Stomach (tissue), 9 donors: ENCODE results near the gene MCC. TPM values are rescaled to one million over a fixed set of nuclear protein-coding genes. Genes with fewer than 3 reads are reported as not detected.
A peak's percentile ranks its signal among the peaks of the same experiment; 100 is the strongest.

ENCODE experiments used
- DNase-seq, 2 donors: peaks; one replicate each; pipeline versions ENCODE4 v3.0.0 to v3.0.0-alpha.2; 2013 to 2019
- H3K27ac ChIP-seq, 5 donors: fragments of 200-600 bp in 4 of 5; sonication (generic) in 4 of 5; one replicate each; pipeline ENCODE4 v1.5.1; 2013 to 2019; ENCODE audit warnings: mild to moderate bottlenecking in 1 of 5, moderate library complexity in 1 of 5
- H3K27me3 ChIP-seq, 3 donors: fragments of 200-600 bp; sonication (generic); one replicate each; pipeline ENCODE4 v1.5.1; 2017 to 2019; ENCODE audit warnings: mixed run types in 1 of 3
- H3K36me3 ChIP-seq, 4 donors: fragments of 200-600 bp; sonication (generic); 1 replicate in 3 of 4; 2 replicates in 1 of 4; pipeline ENCODE4 v1.5.1; 2016 to 2019
- H3K4me1 ChIP-seq, 4 donors: fragments of 200-600 bp; sonication (generic); one replicate each; pipeline ENCODE4 v1.5.1; 2016 to 2019
- H3K4me3 ChIP-seq, 4 donors: fragments of 200-600 bp; sonication (generic) in 3 of 4; one replicate each; pipeline ENCODE4 v1.5.1; 2016 to 2019; ENCODE audit warnings: mild to moderate bottlenecking in 1 of 4
- H3K9me3 ChIP-seq, 4 donors: fragments of 200-600 bp; sonication (generic); one replicate each; pipeline ENCODE4 v1.5.1; 2016 to 2019
- EP300 ChIP-seq: sonication (generic); formaldehyde crosslinking; IDR thresholded peaks from one replicate; pipeline ENCODE4 v1.6.1; 2017; ENCODE audit warnings: antibody characterized with exemption
- POLR2A ChIP-seq, 4 donors: fragments of 450-650 bp; IDR thresholded peaks; one replicate each; pipeline ENCODE4 v1.6.1; 2016; ENCODE audit warnings: antibody characterized with exemption in 4 of 4, control low read depth in 2 of 4, mild to moderate bottlenecking in 1 of 4, moderate library complexity in 1 of 4
- POLR2AphosphoS5 ChIP-seq, 3 donors: sonication (generic); formaldehyde crosslinking; IDR thresholded peaks; one replicate each; pipeline ENCODE4 v1.6.1; 2016; ENCODE audit warnings: antibody characterized with exemption in 3 of 3
- WGBS, 5 donors: extraction: QIAGEN DNeasy Blood & Tissue Kit in 3 of 5; methylation state at CpG; one replicate each; pipeline versions ENCODE4 v1.1.5 to v1.1.7; 2013 to 2018; 5-methylcytosine and 5-hydroxymethylcytosine counted together
- intact Hi-C: fragments of 100-400 bp; cut with DNase I; formaldehyde crosslinking; loops from one replicate; pipeline ENCODE4 v1.15.1; 2023; ENCODE audit warnings: low total_unique reads
- polyA plus RNA-seq, 3 donors: library from polyadenylated mRNA; stranded (reverse); fragments of 200-250 nt; gene quantifications; one replicate each; pipeline ENCODE4 v1.2.3, GENCODE V29; 2013
- total RNA-seq, 5 donors: library from RNA; depleted of rRNA; stranded (reverse); fragments of >200 nt; gene quantifications; one replicate each; pipeline versions ENCODE4 v1.1.0 to v1.2.3, GENCODE V29; 2014 to 2016
- TF ChIP-seq, protein P1 (sequence below), 7 experiments: fragments of 450-650 bp in 4 of 7; fragments of 200-600 bp in 3 of 7; sonication (generic) in 3 of 7; IDR thresholded peaks; one replicate each; pipeline ENCODE4 v1.5.1; 2016 to 2019; ENCODE audit warnings: antibody characterized with exemption in 7 of 7, control low read depth in 2 of 7, mild to moderate bottlenecking in 1 of 7
- donor health status: healthy with polysubstance abuse.
- donor health status: Bipolar disorder and iron deficiency.
- donor health status: healthy.

MCC gene
- total and polyA plus RNA-seq, 8 donors: 3.8 to 35.1 (median 8.9) TPM

DNA sequence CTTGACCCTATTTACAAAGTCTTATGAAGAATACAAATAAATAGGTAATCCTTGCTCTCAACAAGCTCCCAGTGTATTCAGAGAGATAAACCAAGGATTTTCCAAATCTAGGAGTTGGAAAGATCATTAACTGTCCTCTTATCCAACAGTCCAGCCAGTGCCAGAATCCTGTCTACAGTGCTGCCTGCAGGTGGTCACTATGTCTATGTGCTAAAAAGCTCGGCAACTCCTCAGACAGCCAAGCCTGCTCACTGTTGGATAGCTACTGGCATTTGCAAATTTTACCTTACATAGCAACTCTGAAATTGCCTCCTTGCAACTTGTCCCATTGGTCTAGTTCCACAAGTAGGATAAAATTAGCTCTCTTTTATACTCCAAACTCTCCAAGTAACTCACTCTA lies 324.2 kb downstream of the MCC start:
- TF ChIP-seq POLR2A (IDR thresholded peaks at IDR 0.05): no peak
- TF ChIP-seq, protein P1, sequence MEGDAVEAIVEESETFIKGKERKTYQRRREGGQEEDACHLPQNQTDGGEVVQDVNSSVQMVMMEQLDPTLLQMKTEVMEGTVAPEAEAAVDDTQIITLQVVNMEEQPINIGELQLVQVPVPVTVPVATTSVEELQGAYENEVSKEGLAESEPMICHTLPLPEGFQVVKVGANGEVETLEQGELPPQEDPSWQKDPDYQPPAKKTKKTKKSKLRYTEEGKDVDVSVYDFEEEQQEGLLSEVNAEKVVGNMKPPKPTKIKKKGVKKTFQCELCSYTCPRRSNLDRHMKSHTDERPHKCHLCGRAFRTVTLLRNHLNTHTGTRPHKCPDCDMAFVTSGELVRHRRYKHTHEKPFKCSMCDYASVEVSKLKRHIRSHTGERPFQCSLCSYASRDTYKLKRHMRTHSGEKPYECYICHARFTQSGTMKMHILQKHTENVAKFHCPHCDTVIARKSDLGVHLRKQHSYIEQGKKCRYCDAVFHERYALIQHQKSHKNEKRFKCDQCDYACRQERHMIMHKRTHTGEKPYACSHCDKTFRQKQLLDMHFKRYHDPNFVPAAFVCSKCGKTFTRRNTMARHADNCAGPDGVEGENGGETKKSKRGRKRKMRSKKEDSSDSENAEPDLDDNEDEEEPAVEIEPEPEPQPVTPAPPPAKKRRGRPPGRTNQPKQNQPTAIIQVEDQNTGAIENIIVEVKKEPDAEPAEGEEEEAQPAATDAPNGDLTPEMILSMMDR (IDR thresholded peaks at IDR 0.05): no peak
- no peak for TF ChIP-seq EP300
- TF ChIP-seq POLR2AphosphoS5 (IDR thresholded peaks at IDR 0.05): no peak
- intact Hi-C loops: no loop called here
- no peak for DNase-seq

DNA sequence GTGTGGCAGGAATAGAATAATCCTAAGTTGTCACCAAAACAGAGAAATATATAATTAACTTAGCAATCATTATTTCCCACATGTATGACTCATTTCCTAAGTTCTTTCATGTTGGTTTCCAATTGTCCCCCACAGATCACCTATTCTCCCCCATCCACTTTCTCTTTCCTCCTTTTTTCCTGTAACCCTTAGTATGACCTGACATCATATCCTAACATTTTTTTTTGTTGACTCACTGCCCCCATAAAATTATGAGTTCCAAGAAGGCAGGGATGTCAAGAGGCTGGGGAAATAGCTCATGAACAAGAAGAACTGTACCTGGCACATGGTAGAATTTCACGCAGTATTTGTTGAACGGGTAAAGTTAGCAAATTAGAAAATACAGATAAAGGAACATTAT lies 324.9 kb downstream of the MCC start:
- Histone ChIP-seq H3K36me3 (no peaks in the 10 kb centered on the region), H3K4me1 (peaks cover 0 to 35% (median 14%) of the 10 kb centered on the region in 4 donors), H3K4me3 (no peak overlapping the region), H3K27me3 (no peaks in the 10 kb centered on the region), H3K27ac (peak overlapping the region in 1 of 5 donors; percentile 2), H3K9me3 (no peaks in the 10 kb centered on the region)
- WGBS, 5 donors: 77 to 95% (median 89%) methylated on average over 2 of the region's 2 CpGs
- TF ChIP-seq POLR2AphosphoS5 (IDR thresholded peaks at IDR 0.05): no peak
- TF ChIP-seq POLR2A (IDR thresholded peaks at IDR 0.05): no peak
- TF ChIP-seq EP300: no peak
- TF ChIP-seq, protein P1 (IDR thresholded peaks at IDR 0.05): no peak
- intact Hi-C loops: no loop called here
- DNase-seq: no peak

More for the DNA sequence above, 324.2 kb downstream of the MCC start:
- WGBS, 5 donors: 60 to 87% (median 77%) methylated on average over 1 of the region's 1 CpG
- Histone ChIP-seq H3K27me3 (no peaks in the 10 kb centered on the region), H3K9me3 (no peaks in the 10 kb centered on the region), H3K4me3 (no peak overlapping the region), H3K36me3 (no peaks in the 10 kb centered on the region), H3K27ac (no peak overlapping the region), H3K4me1 (peaks cover 0 to 35% (median 14%) of the 10 kb centered on the region in 4 donors)

DNA sequence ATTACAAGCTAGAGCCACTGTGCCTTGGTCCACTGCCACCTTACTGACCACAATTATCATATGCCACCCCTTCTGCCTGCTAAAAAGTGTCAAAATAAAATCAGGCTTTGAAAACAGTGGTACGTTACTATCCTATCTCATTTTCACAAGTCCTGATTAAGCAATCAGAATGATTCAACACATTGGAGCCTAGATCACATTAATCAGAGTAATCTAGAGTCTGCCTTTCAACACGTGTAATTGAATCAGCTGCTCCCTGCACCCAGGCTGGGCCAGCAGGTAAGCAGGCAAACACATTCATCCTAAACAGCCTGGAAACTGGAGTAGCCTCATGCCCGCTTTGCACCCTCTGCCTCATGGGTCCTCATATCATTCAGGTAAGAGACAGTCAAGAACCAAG lies 325.5 kb downstream of the MCC start:
- Histone ChIP-seq H3K27ac (peak overlapping the region in 3 of 5 donors; percentile 37 to 61 (median 59)), H3K4me3 (no peak overlapping the region), H3K9me3 (no peaks in the 10 kb centered on the region), H3K36me3 (no peaks in the 10 kb centered on the region), H3K27me3 (no peaks in the 10 kb centered on the region), H3K4me1 (peaks cover 0 to 40% (median 14%) of the 10 kb centered on the region in 4 donors)
- intact Hi-C loops: no loop called here
- DNase-seq: no peak
- 40 to 49% (median 44%) methylated on average over 3 of the region's 3 CpGs for WGBS, 5 donors
- TF ChIP-seq, protein P1 (IDR thresholded peaks at IDR 0.05): no peak

DNA sequence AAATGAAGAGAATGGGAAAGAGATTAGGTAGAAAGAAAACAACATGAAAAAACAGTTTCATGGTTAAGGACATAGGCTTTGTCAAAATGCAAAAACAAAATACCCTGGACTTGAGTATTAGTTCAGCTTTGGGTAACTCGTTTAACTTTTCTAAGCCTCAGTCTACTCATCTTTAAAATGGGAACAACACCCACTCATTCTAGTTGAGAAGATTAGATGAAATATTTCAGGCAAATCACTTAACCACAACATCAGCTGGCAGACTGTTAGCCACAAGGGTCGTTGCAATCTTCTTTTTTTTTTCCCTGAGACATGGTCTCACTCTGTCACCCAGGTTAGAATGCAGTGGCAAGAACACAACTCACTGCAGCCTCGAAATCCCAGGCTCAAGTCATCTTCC lies 326.0 kb downstream of the MCC start:
- H3K4me1 ChIP-seq: peaks cover 0 to 41% (median 14%) of the 10 kb centered on the region in 4 donors
- DNase-seq: no peak
- TF ChIP-seq POLR2A (IDR thresholded peaks at IDR 0.05) (no peak), EP300 (no peak), POLR2AphosphoS5 (IDR thresholded peaks at IDR 0.05) (no peak)
- TF ChIP-seq, protein P1 (IDR thresholded peaks at IDR 0.05): no peak
- no peaks in the 10 kb centered on the region for H3K27me3 ChIP-seq
- no peaks in the 10 kb centered on the region for H3K9me3 ChIP-seq
- no peak overlapping the region for H3K4me3 ChIP-seq
- intact Hi-C loops: no loop called here
- no peaks in the 10 kb centered on the region for H3K36me3 ChIP-seq
- WGBS, 5 donors: 57 to 69% (median 64%) methylated on average over 3 of the region's 3 CpGs
- peak overlapping the region in 3 of 5 donors; percentile 37 to 61 (median 59) for H3K27ac ChIP-seq
